NT2/D1 (cell line): ENCODE measurements around the gene MAT2A.

Experiments used
- SUZ12 ChIP-seq: IDR thresholded peaks from 2 replicates; pipeline ENCODE4 v1.6.1; 2011; ENCODE audit not compliant: insufficient read length, insufficient read depth; ENCODE audit errors: extremely low read depth
- ZNF274 ChIP-seq: IDR thresholded peaks from 2 replicates; pipeline ENCODE4 v1.6.1; 2011; ENCODE audit warnings: mild to moderate bottlenecking, low read depth, low read length

DNA sequence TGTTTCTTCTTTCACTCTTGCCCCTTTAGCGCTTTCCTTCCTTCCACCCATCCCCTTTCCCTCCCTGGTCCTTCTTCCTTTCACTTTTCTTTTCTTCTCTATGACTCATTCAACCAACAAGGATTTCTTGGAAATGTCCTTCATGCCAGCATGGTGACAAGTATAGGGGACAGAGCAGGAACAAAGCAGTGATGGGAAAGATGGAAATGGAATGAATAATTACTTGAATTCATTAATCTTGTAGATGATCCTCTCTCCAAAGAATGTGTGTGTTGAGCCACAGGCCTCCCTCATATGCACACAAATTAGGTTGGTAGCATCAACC lies 46.8 kb downstream of the MAT2A start:
- TF ChIP-seq ZNF274 (no peak), SUZ12 (no peak)
